ENCODE data around the gene CASQ2.

Gene CASQ2

GRCh38 chr1:115755456-115756370 lies 12.8 kb downstream of the CASQ2 start:
- no peak for DNase-seq (ENCODE audit: extremely low read depth, low read depth)
- H3K4me3 ChIP-seq (replicated peaks; ENCODE audit: low read depth, low read length), result no peak overlapping the region
- TF ChIP-seq, protein P1, sequence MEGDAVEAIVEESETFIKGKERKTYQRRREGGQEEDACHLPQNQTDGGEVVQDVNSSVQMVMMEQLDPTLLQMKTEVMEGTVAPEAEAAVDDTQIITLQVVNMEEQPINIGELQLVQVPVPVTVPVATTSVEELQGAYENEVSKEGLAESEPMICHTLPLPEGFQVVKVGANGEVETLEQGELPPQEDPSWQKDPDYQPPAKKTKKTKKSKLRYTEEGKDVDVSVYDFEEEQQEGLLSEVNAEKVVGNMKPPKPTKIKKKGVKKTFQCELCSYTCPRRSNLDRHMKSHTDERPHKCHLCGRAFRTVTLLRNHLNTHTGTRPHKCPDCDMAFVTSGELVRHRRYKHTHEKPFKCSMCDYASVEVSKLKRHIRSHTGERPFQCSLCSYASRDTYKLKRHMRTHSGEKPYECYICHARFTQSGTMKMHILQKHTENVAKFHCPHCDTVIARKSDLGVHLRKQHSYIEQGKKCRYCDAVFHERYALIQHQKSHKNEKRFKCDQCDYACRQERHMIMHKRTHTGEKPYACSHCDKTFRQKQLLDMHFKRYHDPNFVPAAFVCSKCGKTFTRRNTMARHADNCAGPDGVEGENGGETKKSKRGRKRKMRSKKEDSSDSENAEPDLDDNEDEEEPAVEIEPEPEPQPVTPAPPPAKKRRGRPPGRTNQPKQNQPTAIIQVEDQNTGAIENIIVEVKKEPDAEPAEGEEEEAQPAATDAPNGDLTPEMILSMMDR (IDR thresholded peaks at IDR 0.05; ENCODE audit: low read depth, low read length, missing control alignments), result no peak

DNA sequence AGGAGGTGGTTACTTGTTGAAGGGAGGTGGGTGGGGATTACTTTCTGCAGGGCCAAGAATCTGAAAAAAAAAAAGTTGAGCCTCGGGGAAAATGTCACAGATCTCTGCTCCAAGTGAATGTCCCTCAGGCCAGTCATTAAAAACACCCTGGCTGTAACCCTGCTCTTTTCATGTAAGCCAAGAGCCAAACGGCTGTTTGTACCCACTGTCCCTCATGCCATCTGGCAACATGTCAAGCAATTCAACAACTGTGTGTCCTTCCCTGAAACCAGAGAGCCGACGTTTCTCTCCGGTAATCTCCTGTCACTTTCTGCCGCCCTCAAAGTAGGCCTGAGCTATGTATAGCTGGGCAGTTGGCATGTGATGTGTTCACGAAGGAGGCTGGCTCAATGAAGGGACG lies 14.7 kb downstream of the CASQ2 start:
- no peak for DNase-seq (ENCODE audit: extremely low read depth, low read depth)
- TF ChIP-seq, protein P1 (IDR thresholded peaks at IDR 0.05; ENCODE audit: low read depth, low read length, missing control alignments), result no peak
- no peak overlapping the region for H3K4me3 ChIP-seq (replicated peaks; ENCODE audit: low read depth, low read length)

- no peak overlapping the region for H3K4me3 ChIP-seq (replicated peaks; ENCODE audit: low read depth, low read length)
- TF ChIP-seq, protein P1 (IDR thresholded peaks at IDR 0.05; ENCODE audit: low read depth, low read length, missing control alignments), result no peak
- no peak for DNase-seq (ENCODE audit: extremely low read depth, low read depth)
Observed at GRCh38 chr1:115753361-115753760, 15.2 kb downstream of the CASQ2 start.

- TF ChIP-seq, protein P1 (IDR thresholded peaks at IDR 0.05; ENCODE audit: low read depth, low read length, missing control alignments), result no peak
Observed at GRCh38 chr1:115748401-115749150, 19.9 kb downstream of the CASQ2 start.

GRCh38 chr1:115746021-115746690 lies 22.4 kb downstream of the CASQ2 start:
- TF ChIP-seq, protein P1 (IDR thresholded peaks at IDR 0.05; ENCODE audit: low read depth, low read length, missing control alignments), result no peak
- no peak overlapping the region for H3K4me3 ChIP-seq (replicated peaks; ENCODE audit: low read depth, low read length)
- no peak for DNase-seq (ENCODE audit: extremely low read depth, low read depth)

More at GRCh38 chr1:115748401-115749150, 19.9 kb downstream of the CASQ2 start:
- no peak overlapping the region for H3K4me3 ChIP-seq (replicated peaks; ENCODE audit: low read depth, low read length)
- no peak for DNase-seq (ENCODE audit: extremely low read depth, low read depth)

- DNase-seq (ENCODE audit: extremely low read depth, low read depth), result no peak
- TF ChIP-seq, protein P1 (IDR thresholded peaks at IDR 0.05; ENCODE audit: low read depth, low read length, missing control alignments), result no peak
- H3K4me3 ChIP-seq (replicated peaks; ENCODE audit: low read depth, low read length), result no peak overlapping the region
Observed at GRCh38 chr1:115744646-115745275, 23.8 kb downstream of the CASQ2 start.
